ENCODE measurements around the gene SLC6A9.

Gene SLC6A9

GRCh38 chr1:44012404-44012803, 18.9 kb downstream of the SLC6A9 start:
- H3K4me2 ChIP-seq (ENCODE audit: low read depth, low read length, poor library complexity, severe bottlenecking): no peak overlapping the region
- no peaks in the 10 kb centered on the region for H3K9me3 ChIP-seq (ENCODE audit: insufficient read depth, low read length)

DNA sequence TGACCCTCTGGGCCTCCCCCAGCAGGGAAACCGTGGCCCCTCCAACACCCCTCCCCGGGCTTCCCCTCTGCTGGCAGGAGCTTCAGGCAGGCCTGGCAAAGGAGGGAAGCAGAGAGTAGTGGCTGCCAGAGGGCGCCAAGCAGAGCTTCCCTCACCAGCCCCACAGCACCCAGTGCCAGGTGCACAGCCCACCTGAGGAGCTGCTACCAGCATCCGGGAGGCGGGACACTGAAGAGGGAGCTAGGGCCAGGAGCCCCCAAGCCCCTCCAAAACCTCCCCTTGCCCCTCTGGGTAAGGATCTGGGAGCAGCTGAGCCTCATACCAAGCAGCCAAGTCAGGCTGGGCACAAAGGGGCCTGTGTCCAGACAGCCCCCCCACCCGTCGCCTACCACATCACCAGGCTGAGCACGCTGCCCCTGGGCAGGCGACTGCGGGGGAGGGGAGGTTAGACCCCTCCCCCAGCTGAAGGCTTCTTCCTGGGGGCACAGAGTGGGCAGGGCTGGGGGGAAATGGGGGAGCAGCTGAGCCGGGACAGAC, 20.3 kb downstream of the SLC6A9 start:
- no peak overlapping the region for H3K27ac ChIP-seq (ENCODE audit: low read depth, low read length)
- no peak overlapping the region for H3K9ac ChIP-seq (ENCODE audit: low read length)
- no peaks in the 10 kb centered on the region for H3K79me2 ChIP-seq (ENCODE audit: insufficient read depth, low read length)
- no peaks in the 10 kb centered on the region for H4K20me1 ChIP-seq (ENCODE audit: low read depth, low read length)
- no peak overlapping the region for H3K4me3 ChIP-seq (ENCODE audit: insufficient read depth, low read length, poor library complexity, severe bottlenecking)
- H3K27me3 ChIP-seq (ENCODE audit: low read length): no peaks in the 10 kb centered on the region
- H3K36me3 ChIP-seq (ENCODE audit: low read length): no peaks in the 10 kb centered on the region
- H3F3A ChIP-seq (ENCODE audit: insufficient read depth): no peaks in the 10 kb centered on the region
- TF ChIP-seq, protein P1, sequence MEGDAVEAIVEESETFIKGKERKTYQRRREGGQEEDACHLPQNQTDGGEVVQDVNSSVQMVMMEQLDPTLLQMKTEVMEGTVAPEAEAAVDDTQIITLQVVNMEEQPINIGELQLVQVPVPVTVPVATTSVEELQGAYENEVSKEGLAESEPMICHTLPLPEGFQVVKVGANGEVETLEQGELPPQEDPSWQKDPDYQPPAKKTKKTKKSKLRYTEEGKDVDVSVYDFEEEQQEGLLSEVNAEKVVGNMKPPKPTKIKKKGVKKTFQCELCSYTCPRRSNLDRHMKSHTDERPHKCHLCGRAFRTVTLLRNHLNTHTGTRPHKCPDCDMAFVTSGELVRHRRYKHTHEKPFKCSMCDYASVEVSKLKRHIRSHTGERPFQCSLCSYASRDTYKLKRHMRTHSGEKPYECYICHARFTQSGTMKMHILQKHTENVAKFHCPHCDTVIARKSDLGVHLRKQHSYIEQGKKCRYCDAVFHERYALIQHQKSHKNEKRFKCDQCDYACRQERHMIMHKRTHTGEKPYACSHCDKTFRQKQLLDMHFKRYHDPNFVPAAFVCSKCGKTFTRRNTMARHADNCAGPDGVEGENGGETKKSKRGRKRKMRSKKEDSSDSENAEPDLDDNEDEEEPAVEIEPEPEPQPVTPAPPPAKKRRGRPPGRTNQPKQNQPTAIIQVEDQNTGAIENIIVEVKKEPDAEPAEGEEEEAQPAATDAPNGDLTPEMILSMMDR (IDR thresholded peaks at IDR 0.05; ENCODE audit: insufficient read depth, low read length, poor library complexity, severe bottlenecking): no peak
- TF ChIP-seq EZH2phosphoT487 (conservative IDR thresholded peaks at IDR 0.05; ENCODE audit: low read length): no peak
- H3K4me2 ChIP-seq (ENCODE audit: low read depth, low read length, poor library complexity, severe bottlenecking): no peak overlapping the region
- H3K9me2 ChIP-seq (replicated peaks; ENCODE audit: insufficient read depth, low read length): no peaks in the 10 kb centered on the region
- no peaks in the 10 kb centered on the region for H3K9me3 ChIP-seq (ENCODE audit: insufficient read depth, low read length)
- no peak overlapping the region for H2AFZ ChIP-seq (ENCODE audit: low read depth, low read length, severe bottlenecking)

More at GRCh38 chr1:44012404-44012803, 18.9 kb downstream of the SLC6A9 start:
- Histone ChIP-seq H2AFZ (ENCODE audit: low read depth, low read length, severe bottlenecking) (no peak overlapping the region), H3K27me3 (ENCODE audit: low read length) (no peaks in the 10 kb centered on the region), H3K9ac (ENCODE audit: low read length) (no peak overlapping the region), H3K4me3 (ENCODE audit: insufficient read depth, low read length, poor library complexity, severe bottlenecking) (no peak overlapping the region), H3F3A (ENCODE audit: insufficient read depth) (no peaks in the 10 kb centered on the region), H4K20me1 (ENCODE audit: low read depth, low read length) (no peaks in the 10 kb centered on the region), H3K9me2 (replicated peaks; ENCODE audit: insufficient read depth, low read length) (no peaks in the 10 kb centered on the region), H3K27ac (ENCODE audit: low read depth, low read length) (no peak overlapping the region), H3K79me2 (ENCODE audit: insufficient read depth, low read length) (no peaks in the 10 kb centered on the region), H3K36me3 (ENCODE audit: low read length) (no peaks in the 10 kb centered on the region)
- TF ChIP-seq, protein P1 (IDR thresholded peaks at IDR 0.05; ENCODE audit: insufficient read depth, low read length, poor library complexity, severe bottlenecking): no peak
- no peak for TF ChIP-seq EZH2phosphoT487 (conservative IDR thresholded peaks at IDR 0.05; ENCODE audit: low read length)

DNA sequence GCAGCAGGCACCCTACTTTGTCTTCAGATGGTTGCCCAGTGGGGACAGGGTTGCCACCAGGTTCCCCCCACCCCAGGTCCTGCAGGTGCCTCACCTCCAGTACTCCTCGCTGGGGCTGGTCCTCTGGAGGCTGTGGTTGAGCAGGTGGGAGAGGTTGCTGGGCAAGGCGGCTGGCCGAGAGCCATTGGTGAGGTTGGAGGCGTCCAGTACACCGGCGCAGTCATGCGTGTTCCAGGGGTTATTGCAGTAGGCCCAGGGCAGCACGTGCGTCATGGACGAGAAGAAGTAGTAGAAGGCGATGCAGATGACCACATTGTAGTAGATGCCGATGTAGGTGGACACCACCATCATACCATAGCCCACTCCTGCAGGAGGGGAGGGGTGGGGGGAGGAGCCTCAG, 23.0 kb downstream of the SLC6A9 start:
- H3K27me3 ChIP-seq (ENCODE audit: low read length): no peaks in the 10 kb centered on the region
- no peaks in the 10 kb centered on the region for H3K36me3 ChIP-seq (ENCODE audit: low read length)
- no peak overlapping the region for H2AFZ ChIP-seq (ENCODE audit: low read depth, low read length, severe bottlenecking)
- H3K4me3 ChIP-seq (ENCODE audit: insufficient read depth, low read length, poor library complexity, severe bottlenecking): no peak overlapping the region
- no peaks in the 10 kb centered on the region for H4K20me1 ChIP-seq (ENCODE audit: low read depth, low read length)
- H3K79me2 ChIP-seq (ENCODE audit: insufficient read depth, low read length): no peaks in the 10 kb centered on the region
- no peaks in the 10 kb centered on the region for H3K9me2 ChIP-seq (replicated peaks; ENCODE audit: insufficient read depth, low read length)
- H3K9ac ChIP-seq (ENCODE audit: low read length): no peak overlapping the region
- TF ChIP-seq EZH2phosphoT487 (conservative IDR thresholded peaks at IDR 0.05; ENCODE audit: low read length): no peak
- TF ChIP-seq, protein P1 (IDR thresholded peaks at IDR 0.05; ENCODE audit: insufficient read depth, low read length, poor library complexity, severe bottlenecking): no peak
- H3K27ac ChIP-seq (ENCODE audit: low read depth, low read length): no peak overlapping the region
- H3K9me3 ChIP-seq (ENCODE audit: insufficient read depth, low read length): no peaks in the 10 kb centered on the region
- H3K4me2 ChIP-seq (ENCODE audit: low read depth, low read length, poor library complexity, severe bottlenecking): no peak overlapping the region
- H3F3A ChIP-seq (ENCODE audit: insufficient read depth): no peaks in the 10 kb centered on the region

Data from SU-DHL-6 (cell line).